Measurements from ENCODE around the gene PTH2. TPM values are rescaled to one million over a fixed set of nuclear protein-coding genes. Genes with fewer than 3 reads are reported as not detected.

The PTH2 gene
- total and polyA plus RNA-seq, 2 donors, result not detected

DNA sequence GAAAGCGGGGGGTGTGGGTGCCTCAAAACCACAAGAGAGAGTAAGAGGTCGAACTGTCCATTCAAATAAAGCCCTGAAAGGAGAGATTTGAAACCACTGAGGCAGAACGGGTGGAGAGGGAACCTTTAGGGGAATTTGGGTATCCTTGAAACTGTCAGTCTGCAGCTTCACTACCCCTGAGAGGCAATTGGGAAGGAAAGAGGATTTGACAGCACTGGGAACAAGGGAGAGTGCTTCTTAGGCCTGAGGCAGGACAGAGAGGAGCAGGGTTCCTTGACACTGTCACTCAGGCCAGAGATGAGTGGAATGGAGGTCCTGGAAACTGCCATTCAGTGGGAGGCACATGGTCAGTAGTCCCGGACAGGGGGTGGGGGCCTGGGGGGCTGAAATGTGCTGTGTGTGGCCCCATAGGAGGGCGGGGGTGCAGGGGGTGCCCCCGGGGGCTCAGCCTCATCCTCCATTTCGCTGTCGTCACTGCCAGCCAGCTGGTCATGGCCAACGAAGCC lies 7.0 kb upstream of the PTH2 start:
- Histone ChIP-seq H3K27ac (ENCODE audit: low read depth in 1 of 2, low read length in 1 of 2) (no peak overlapping the region), H3K4me3 (ENCODE audit: low read length in 2 of 2) (no peak overlapping the region), H3K27me3 (ENCODE audit: control insufficient read depth in 2 of 2, insufficient read depth in 1 of 2, low read length in 1 of 2) (peaks cover 87 to 100% of the 10 kb centered on the region in 2 donors), H3K4me1 (ENCODE audit: control insufficient read depth in 2 of 2, insufficient read depth in 2 of 2, low read length in 2 of 2) (peaks cover 0 to 9% of the 10 kb centered on the region in 2 donors), H3K9me3 (ENCODE audit: control insufficient read depth in 2 of 2, insufficient read depth in 1 of 2, low read length in 1 of 2) (peaks cover 3 to 32% of the 10 kb centered on the region in 2 donors), H3K36me3 (ENCODE audit: control insufficient read depth in 2 of 2, insufficient read depth in 2 of 2, low read length in 1 of 2) (no peaks in the 10 kb centered on the region)
- WGBS, result 74% methylated on average over 9 of the region's 9 CpGs
- DNase-seq (ENCODE audit: low read depth in 6 of 9, low spot score in 9 of 9), result no peak

DNA sequence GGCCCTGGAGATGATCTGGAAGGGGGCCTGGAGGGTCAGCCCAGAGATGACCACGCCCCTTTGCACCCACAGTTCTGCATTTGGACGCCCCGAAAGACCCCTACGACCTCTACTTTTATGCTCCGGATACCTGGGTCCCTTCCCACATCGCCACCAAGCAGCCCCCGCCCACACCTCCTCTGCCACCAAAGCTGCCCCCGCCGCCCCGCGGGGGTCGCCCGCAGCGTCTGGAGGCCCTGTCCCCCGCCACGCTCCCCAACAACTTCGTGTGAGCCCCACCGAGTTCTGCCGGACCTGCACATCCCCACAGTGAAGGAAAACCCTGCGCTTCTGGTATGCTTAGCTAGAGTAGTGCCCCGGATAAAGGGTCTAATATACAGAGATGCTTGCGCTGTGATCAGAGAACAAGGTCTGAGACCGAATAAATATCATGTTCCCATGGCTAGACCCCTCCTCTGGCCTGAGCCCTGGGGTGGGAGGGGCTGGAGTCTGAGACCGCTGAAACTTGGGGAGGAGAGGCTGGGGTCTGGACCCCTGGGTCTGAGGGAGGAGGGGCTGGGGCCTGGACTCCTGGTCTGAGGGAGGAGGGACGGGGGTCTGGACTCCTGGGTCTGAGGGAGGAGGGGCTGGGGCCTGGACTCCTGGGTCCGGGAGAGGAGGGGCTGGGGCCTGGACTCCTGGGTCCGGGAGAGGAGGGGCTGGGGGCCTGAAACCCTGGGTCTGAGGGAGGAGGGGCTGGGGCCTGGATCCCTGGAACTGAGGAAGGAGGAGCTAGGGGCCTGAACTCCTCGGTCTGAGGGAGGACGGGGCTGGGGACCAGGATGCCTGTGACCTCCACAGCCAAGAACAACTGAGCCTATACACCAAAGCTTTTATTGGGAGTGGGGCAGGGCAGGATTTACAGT lies 5.6 kb upstream of the PTH2 start:
- 23% methylated on average over 29 of the region's 29 CpGs for WGBS
- no peak overlapping the region for H3K4me3 ChIP-seq (ENCODE audit: low read length in 2 of 2)
- no peak overlapping the region for H3K27ac ChIP-seq (ENCODE audit: low read depth in 1 of 2, low read length in 1 of 2)
- no peak for DNase-seq (ENCODE audit: low read depth in 6 of 9, low spot score in 9 of 9)
- peaks cover 81 to 100% of the 10 kb centered on the region in 2 donors for H3K27me3 ChIP-seq (ENCODE audit: control insufficient read depth in 2 of 2, insufficient read depth in 1 of 2, low read length in 1 of 2)
- H3K9me3 ChIP-seq (ENCODE audit: control insufficient read depth in 2 of 2, insufficient read depth in 1 of 2, low read length in 1 of 2), result peaks cover 3 to 25% of the 10 kb centered on the region in 2 donors
- H3K4me1 ChIP-seq (ENCODE audit: control insufficient read depth in 2 of 2, insufficient read depth in 2 of 2, low read length in 2 of 2), result peaks cover 0 to 13% of the 10 kb centered on the region in 2 donors
- no peaks in the 10 kb centered on the region for H3K36me3 ChIP-seq (ENCODE audit: control insufficient read depth in 2 of 2, insufficient read depth in 2 of 2, low read length in 1 of 2)

DNA sequence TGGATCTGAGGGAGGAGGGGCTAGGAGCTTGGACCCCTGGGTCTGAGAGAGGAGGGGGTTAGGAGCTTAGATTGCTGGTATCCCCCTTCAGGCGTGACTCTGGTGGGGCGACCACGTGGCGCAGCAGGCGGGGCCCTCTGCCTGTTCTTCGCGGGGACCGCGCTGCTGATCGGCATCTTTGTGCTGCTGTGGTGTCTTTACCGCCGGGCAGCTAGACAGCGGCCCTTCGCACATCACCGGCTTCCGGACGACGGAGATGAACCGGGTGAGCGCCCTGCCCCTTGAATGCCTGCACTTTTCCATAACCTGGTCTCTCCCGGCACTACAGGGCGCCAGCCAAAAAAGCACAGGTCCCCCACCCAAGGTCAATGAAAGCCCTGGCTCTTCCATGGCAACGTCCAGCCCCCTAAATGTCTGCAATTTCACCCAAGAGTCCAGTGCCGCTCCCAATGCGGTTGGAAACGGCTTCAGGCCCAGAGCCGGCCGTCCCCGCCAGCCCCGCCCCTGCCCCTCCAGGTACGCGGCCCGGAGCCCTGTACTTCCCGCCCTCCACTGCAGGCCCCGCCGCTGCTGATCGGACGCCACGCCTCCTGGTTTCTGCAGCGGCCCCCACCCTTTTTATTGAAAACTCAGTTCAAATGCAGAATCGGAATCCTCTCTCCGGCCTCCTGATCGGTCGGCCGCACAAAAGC lies 4.8 kb upstream of the PTH2 start:
- no peaks in the 10 kb centered on the region for H3K36me3 ChIP-seq (ENCODE audit: control insufficient read depth in 2 of 2, insufficient read depth in 2 of 2, low read length in 1 of 2)
- WGBS, result 2% methylated on average over 45 of the region's 45 CpGs
- peaks cover 3 to 25% of the 10 kb centered on the region in 2 donors for H3K9me3 ChIP-seq (ENCODE audit: control insufficient read depth in 2 of 2, insufficient read depth in 1 of 2, low read length in 1 of 2)
- DNase-seq (ENCODE audit: low read depth in 6 of 9, low spot score in 9 of 9), result no peak
- peaks cover 0 to 21% of the 10 kb centered on the region in 2 donors for H3K4me1 ChIP-seq (ENCODE audit: control insufficient read depth in 2 of 2, insufficient read depth in 2 of 2, low read length in 2 of 2)
- H3K4me3 ChIP-seq (ENCODE audit: low read length in 2 of 2), result no peak overlapping the region
- H3K27ac ChIP-seq (ENCODE audit: low read depth in 1 of 2, low read length in 1 of 2), result no peak overlapping the region
- H3K27me3 ChIP-seq (ENCODE audit: control insufficient read depth in 2 of 2, insufficient read depth in 1 of 2, low read length in 1 of 2), result peaks cover 85 to 100% of the 10 kb centered on the region in 2 donors

DNA sequence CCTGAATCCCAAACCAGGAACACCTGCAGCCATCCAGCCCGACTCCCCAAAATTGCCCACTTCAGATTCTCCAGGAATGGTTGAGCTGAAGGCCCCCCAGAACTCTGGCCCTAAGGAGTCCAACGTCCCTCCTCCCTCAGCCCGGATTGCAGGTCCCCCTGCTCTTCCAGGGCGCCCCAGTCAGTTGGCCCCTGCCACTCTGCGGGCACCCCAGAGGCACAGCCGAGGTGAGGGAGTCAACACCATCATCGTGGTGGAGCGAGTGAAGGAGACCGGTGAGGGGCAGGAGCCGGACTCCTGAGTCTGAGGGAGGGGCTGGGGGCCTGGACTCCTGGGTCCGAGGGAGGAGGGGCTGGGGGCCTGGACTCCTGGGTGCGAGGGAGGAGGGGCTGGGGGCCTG lies 4.1 kb upstream of the PTH2 start:
- no peak overlapping the region for H3K27ac ChIP-seq (ENCODE audit: low read depth in 1 of 2, low read length in 1 of 2)
- H3K9me3 ChIP-seq (ENCODE audit: control insufficient read depth in 2 of 2, insufficient read depth in 1 of 2, low read length in 1 of 2), result peaks cover 3 to 25% of the 10 kb centered on the region in 2 donors
- H3K4me3 ChIP-seq (ENCODE audit: low read length in 2 of 2), result no peak overlapping the region
- WGBS, result 61% methylated on average over 12 of the region's 12 CpGs
- no peak for DNase-seq (ENCODE audit: low read depth in 6 of 9, low spot score in 9 of 9)
- H3K27me3 ChIP-seq (ENCODE audit: control insufficient read depth in 2 of 2, insufficient read depth in 1 of 2, low read length in 1 of 2), result peaks cover 85 to 100% of the 10 kb centered on the region in 2 donors
- H3K4me1 ChIP-seq (ENCODE audit: control insufficient read depth in 2 of 2, insufficient read depth in 2 of 2, low read length in 2 of 2), result peaks cover 2 to 27% of the 10 kb centered on the region in 2 donors
- no peaks in the 10 kb centered on the region for H3K36me3 ChIP-seq (ENCODE audit: control insufficient read depth in 2 of 2, insufficient read depth in 2 of 2, low read length in 1 of 2)

DNA sequence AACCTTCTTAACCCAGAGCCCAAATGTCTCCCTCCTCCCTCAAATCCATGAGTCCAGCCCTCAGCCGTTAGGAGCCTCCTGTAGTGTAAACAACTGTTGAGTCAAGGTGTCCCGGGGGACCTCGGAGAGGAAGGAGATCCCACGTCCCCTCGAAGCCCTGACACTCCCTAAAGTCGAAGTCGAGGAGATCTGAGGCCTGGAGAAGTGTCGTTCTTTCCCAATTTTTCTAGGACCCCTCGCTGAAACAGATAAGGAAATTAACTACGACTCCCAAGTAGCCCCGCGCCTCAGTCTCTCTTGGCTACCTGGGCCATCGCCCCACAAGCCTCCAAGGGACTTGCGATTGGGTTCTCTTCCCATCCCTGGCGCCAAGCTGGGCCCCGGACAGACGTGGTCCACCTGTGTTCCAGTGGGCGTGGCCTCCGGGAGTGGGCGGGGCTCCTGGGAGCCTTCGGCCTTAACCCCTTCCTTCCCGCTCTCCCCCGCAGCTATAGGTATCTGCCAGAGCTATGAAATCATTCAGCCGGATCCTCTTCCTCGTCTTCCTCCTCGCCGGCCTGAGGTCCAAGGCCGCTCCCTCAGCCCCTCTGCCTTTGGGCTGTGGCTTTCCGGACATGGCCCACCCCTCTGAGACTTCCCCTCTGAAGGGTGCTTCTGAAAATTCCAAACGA lies 2.8 kb upstream of the PTH2 start:
- no peak overlapping the region for H3K27ac ChIP-seq (ENCODE audit: low read depth in 1 of 2, low read length in 1 of 2)
- H3K4me3 ChIP-seq (ENCODE audit: low read length in 2 of 2), result no peak overlapping the region
- H3K36me3 ChIP-seq (ENCODE audit: control insufficient read depth in 2 of 2, insufficient read depth in 2 of 2, low read length in 1 of 2), result no peaks in the 10 kb centered on the region
- H3K9me3 ChIP-seq (ENCODE audit: control insufficient read depth in 2 of 2, insufficient read depth in 1 of 2, low read length in 1 of 2), result peaks cover 0 to 19% of the 10 kb centered on the region in 2 donors
- WGBS, result 6% methylated on average over 30 of the region's 30 CpGs
- no peak for DNase-seq (ENCODE audit: low read depth in 6 of 9, low spot score in 9 of 9)
- peaks cover 4 to 32% of the 10 kb centered on the region in 2 donors for H3K4me1 ChIP-seq (ENCODE audit: control insufficient read depth in 2 of 2, insufficient read depth in 2 of 2, low read length in 2 of 2)
- peaks cover 83 to 100% of the 10 kb centered on the region in 2 donors for H3K27me3 ChIP-seq (ENCODE audit: control insufficient read depth in 2 of 2, insufficient read depth in 1 of 2, low read length in 1 of 2)

DNA sequence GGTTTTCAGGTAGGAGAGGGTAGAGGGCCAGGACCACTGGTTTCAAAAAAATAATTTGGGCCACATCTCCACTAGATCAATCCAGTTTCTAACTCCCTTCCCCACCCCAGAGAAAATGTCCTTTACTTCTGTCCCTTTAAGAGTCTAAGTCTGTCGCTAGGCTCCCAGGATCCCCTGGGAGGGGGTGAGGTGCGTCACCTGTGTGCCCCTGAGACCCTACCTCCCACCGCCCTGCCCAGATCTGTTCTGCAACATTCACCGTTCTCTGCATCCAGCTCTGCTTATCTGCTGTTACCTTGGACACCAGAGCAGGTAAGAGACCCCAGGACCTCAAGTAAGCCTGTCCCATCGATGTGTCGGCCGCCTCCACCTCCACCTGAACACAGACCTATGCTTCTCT lies 1.9 kb upstream of the PTH2 start, which contains the start of gene GFY:
Gene GFY (plus strand): TSS at position 211 of the 400 bp plus-strand sequence. CDS start 1,043 bp downstream, outside the sequence.
- no peak for DNase-seq (ENCODE audit: low read depth in 6 of 9, low spot score in 9 of 9)
- Histone ChIP-seq H3K27ac (ENCODE audit: low read depth in 1 of 2, low read length in 1 of 2) (no peak within 1 kb of the TSS), H3K9me3 (ENCODE audit: control insufficient read depth in 2 of 2, insufficient read depth in 1 of 2, low read length in 1 of 2) (peaks cover 0 to 19% of the 10 kb centered on the region in 2 donors), H3K4me3 (ENCODE audit: low read length in 2 of 2) (no peak within 1 kb of the TSS), H3K36me3 (ENCODE audit: control insufficient read depth in 2 of 2, insufficient read depth in 2 of 2, low read length in 1 of 2) (no peaks in the 10 kb centered on the region), H3K4me1 (ENCODE audit: control insufficient read depth in 2 of 2, insufficient read depth in 2 of 2, low read length in 2 of 2) (peaks cover 4 to 33% of the 10 kb centered on the region in 2 donors), H3K27me3 (ENCODE audit: control insufficient read depth in 2 of 2, insufficient read depth in 1 of 2, low read length in 1 of 2) (peaks cover 85 to 100% of the 10 kb centered on the region in 2 donors)
- WGBS, result 68% methylated on average over 7 of the region's 7 CpGs

DNA sequence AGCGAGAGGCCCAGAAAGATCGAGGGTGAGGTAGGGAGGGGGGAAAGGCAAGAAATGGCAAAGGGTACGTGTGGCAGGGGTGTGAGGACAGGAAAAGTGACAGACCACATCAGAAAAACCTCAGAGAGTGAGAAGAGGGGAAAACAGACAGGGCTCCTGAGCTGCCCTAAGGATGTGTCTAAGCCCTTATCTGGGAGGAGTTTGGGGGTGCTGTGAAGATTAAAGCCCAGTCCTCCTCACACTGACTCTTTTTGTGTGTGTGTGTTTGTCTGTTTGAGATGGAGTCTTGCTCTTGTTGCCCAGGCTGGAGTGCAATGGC lies 703 bp upstream of the PTH2 start:
- H3K36me3 ChIP-seq (ENCODE audit: control insufficient read depth in 2 of 2, insufficient read depth in 2 of 2, low read length in 1 of 2), result no peaks in the 10 kb centered on the region
- H3K4me1 ChIP-seq (ENCODE audit: control insufficient read depth in 2 of 2, insufficient read depth in 2 of 2, low read length in 2 of 2), result peaks cover 4 to 33% of the 10 kb centered on the region in 2 donors
- peaks cover 0 to 19% of the 10 kb centered on the region in 2 donors for H3K9me3 ChIP-seq (ENCODE audit: control insufficient read depth in 2 of 2, insufficient read depth in 1 of 2, low read length in 1 of 2)
- 0% methylated on average over 3 of the region's 3 CpGs for WGBS
- H3K27ac ChIP-seq (ENCODE audit: low read depth in 1 of 2, low read length in 1 of 2), result no peak overlapping the region
- H3K4me3 ChIP-seq (ENCODE audit: low read length in 2 of 2), result no peak overlapping the region
- peaks cover 80 to 100% of the 10 kb centered on the region in 2 donors for H3K27me3 ChIP-seq (ENCODE audit: control insufficient read depth in 2 of 2, insufficient read depth in 1 of 2, low read length in 1 of 2)
- DNase-seq (ENCODE audit: low read depth in 6 of 9, low spot score in 9 of 9), result peak in 1 of 9 donors; percentile 62

DNA sequence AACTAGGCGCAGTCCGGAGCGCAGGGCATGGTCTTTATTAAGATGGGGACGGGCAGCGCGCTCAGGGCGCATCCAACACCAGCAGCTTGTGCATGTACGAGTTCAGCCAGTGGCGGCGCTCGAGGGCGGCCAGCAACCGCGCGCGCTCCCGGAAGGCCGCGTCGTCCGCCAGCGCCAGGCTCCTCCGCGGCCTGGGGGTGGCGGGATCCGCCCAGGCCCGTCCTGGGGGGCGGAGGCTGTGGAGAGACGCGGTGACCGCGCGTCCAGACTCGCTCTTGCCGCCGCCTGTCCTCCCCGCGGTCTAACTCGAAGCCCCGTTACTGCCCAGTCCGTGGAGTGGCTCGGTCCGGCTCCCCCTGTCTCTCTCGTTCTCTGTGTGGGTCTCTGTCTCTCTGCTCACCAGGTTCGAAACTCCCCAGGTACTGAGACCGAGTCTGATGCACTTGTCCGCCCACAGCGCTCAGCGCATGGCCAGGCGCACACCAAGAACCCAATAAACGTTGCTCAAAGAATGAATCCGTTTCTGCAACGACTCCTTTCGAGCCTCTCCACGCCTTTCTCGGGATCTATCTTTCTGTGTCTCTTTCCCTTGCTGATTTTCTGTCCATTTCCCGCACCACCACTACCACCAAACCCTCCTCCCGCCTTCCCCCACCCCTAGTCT lies 702 bp downstream of the PTH2 start:
- Histone ChIP-seq H3K36me3 (ENCODE audit: control insufficient read depth in 2 of 2, insufficient read depth in 2 of 2, low read length in 1 of 2) (no peaks in the 10 kb centered on the region), H3K4me3 (ENCODE audit: low read length in 2 of 2) (peak overlapping the region in 1 of 2 donors; percentile 12), H3K27me3 (ENCODE audit: control insufficient read depth in 2 of 2, insufficient read depth in 1 of 2, low read length in 1 of 2) (peaks cover 70 to 100% of the 10 kb centered on the region in 2 donors), H3K4me1 (ENCODE audit: control insufficient read depth in 2 of 2, insufficient read depth in 2 of 2, low read length in 2 of 2) (peaks cover 4 to 33% of the 10 kb centered on the region in 2 donors), H3K9me3 (ENCODE audit: control insufficient read depth in 2 of 2, insufficient read depth in 1 of 2, low read length in 1 of 2) (peaks cover 0 to 11% of the 10 kb centered on the region in 2 donors), H3K27ac (ENCODE audit: low read depth in 1 of 2, low read length in 1 of 2) (no peak overlapping the region)
- peak in 1 of 9 donors; percentile 44 for DNase-seq (ENCODE audit: low read depth in 6 of 9, low spot score in 9 of 9)
- WGBS, result 6% methylated on average over 58 of the region's 58 CpGs

Measured in thymus (tissue), 11 donors.